Prostate gland (tissue), 2 donors: ENCODE data around the gene WDR64.

Source experiments
- CTCF ChIP-seq, 4 experiments: fragments of 200-600 bp in 2 of 4; fragments of 450-650 bp in 2 of 4; sonication (generic) in 2 of 4; IDR thresholded peaks; 1 replicate in 3 of 4; 2 replicates in 1 of 4; pipeline ENCODE4 v1.5.1; 2016 to 2019; ENCODE audit warnings: antibody characterized with exemption in 4 of 4, mild to moderate bottlenecking in 2 of 4, moderate library complexity in 2 of 4
- POLR2A ChIP-seq: fragments of 450-650 bp; IDR thresholded peaks from one replicate; pipeline ENCODE4 v1.6.1; 2016; ENCODE audit warnings: antibody characterized with exemption, mild to moderate bottlenecking
- POLR2AphosphoS5 ChIP-seq: sonication (generic); formaldehyde crosslinking; IDR thresholded peaks from one replicate; pipeline ENCODE4 v1.6.1; 2017; ENCODE audit warnings: antibody characterized with exemption

DNA sequence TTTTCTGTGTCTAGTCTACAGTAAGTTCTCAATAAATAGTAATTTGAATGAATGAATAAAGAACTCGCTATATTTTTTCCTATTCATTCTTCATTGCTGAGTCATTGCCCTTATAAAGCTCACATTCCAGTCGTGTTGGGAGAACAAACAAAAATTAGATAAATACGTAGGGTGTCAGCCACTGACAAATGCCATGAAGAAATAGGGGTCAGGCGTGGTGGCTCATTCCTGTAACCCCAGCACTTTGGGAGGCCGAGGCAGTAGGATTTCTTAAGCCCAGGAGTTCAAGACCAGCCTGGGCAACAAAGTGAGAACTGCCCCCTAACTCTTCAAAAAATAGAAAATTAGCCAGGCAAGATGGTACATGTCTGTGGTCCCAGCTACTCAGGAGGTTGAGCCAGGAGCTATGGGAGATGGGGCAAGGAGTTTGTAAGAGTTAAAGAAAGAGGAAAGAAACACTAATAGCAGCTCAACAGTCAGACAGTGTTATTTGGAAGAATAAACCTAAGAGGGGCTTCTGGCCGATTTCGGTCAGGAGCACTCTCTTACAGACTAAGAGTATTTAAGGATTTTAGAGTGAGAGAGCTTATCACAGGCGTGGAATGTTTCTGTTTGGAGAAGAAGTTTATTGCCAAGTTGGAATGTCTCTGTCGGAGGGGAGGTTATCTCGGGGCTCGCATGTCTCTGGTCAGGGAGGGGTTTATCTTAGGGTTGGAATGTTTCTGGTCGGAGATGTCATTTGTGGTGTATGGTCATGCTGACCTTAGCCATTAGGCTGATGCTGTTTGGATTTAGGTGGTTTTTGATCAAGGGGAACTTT is 10.1 kb upstream of the WDR64 start:
- TF ChIP-seq CTCF (IDR thresholded peaks at IDR 0.05), result no peak
- no peak for TF ChIP-seq POLR2AphosphoS5
- no peak for TF ChIP-seq POLR2A
